Endometrial microvascular endothelial cells (primary cell): Measurements from ENCODE around the gene GRID1. TPM values are rescaled to one million over a fixed set of nuclear protein-coding genes. Genes with fewer than 3 reads are reported as not detected.

Source experiments
- in situ Hi-C: cut with HindIII; loops from 2 replicates; pipeline ENCODE4 v1.10.0; 2017; ENCODE audit warnings: low sequenced_read_pairs, low pct_unique_long_range_greater_than_20kb; ENCODE audit errors: inconsistent ontology term
- total RNA-seq: library from RNA; depleted of rRNA; stranded (reverse); fragments of >200 nt; gene quantifications from one replicate; pipeline ENCODE4 v1.2.3, GENCODE V29; 2015; ENCODE audit errors: inconsistent ontology term

Gene GRID1
- total RNA-seq, 1 donor from 2014 or later, result not detected

DNA sequence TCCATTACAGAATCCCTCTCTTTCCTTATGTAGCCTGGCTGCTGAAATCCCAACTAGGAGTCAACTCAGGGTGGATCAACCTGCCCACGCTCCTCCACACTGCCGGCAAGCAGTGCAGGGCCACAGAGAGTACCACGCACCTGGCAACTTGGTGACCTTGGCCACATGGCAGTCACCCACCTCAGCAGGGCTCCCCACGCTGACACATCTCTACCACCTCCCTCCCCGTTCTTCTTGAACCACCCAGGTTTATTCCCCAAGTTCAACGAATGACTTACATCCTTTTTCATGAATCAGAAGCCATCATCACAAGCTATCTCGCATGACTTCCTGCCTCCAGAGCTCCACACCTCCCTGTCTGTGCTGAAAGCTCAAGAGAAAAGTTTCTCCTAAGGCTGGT is 153.4 kb downstream of the GRID1 start:
- in situ Hi-C loops, result no loop called here

DNA sequence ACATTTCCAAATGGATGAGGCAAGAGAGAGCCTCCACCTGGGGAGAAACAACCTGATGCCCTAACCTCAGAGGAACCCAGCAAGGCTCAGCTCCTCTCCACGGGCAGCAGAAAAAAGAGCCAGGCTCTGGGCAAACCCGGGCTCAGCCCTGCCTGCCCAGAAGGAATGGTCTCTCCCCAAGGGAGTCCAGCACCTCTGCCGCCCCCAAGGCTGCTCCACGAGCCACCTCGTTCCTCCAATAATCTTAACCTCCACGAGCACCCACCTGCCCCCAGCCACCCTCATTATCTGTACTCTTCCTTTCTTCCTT is 154.2 kb downstream of the GRID1 start:
- in situ Hi-C loops, result no loop called here

DNA sequence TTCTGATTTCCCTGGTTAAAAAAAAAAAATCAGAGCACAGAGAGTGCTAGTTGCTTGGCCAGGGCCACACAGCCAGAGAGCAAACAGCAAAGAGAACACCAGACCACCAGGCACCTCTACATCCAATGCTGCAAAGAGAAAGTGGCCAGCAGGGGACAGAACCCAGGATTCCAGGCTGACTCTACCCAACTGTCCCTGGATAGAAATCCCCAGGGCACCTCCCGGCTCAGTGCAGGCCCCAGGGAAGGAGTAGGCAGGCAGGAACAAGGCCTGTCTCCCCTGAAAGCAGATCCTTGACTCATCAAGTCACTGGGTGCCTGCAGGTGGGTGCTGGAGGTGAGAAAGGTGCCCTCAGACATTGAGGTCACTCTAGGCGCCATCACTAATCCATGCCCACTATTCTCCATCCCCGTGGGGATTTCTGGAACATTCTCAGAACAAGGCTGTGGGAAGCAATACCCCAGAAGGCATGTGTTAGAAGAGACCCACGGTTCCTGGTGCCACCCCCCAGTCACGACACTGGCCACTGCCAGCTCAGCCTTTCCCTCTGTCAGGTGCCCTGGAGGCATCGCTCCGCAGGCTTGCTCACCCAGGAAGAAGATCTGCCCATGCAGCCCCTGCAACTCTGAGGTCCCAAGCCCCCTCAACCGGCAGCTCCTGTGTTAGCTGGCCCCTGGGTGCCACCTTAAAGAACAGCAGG is 154.8 kb downstream of the GRID1 start:
- in situ Hi-C loops, result no loop called here

DNA sequence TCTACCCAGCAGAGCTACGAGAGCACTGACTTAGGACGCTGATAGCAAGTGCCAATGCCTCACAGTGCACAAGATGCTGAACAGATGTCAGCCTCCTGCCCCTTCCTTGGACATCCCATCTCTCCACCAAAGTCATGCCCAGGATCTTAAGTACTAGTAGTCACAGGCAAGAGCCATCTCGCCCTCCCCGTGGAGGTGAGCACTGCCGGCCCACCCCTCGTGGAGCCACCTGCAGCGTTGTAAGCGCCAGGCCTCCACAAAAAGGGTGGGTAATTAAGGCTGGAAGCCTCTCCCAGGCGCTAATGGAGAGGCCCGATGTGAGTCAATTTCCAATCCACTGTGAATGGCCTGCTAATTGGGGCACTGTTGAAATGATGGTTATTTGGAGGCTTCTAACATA is 156.2 kb downstream of the GRID1 start:
- in situ Hi-C loops, result no loop called here

DNA sequence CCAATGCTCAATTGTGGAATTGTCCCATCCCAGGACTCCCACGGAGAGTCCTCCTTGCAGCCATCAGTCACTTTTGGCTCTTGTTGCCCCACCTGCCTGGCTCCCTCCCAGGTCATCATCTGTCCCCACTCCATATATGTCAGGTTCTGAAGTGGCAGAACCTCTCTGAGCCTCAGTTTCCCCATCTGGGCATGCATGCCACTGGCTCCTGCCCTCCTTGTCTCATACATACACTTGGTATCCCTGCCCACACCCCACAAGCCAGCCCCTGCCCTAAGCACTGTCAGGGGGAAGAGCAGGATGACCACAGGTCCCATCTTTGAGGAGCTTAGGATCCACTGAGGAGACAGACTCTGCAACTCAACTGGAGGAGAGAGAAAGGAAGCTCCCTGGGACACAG is 156.9 kb downstream of the GRID1 start:
- in situ Hi-C loops, result no loop called here

DNA sequence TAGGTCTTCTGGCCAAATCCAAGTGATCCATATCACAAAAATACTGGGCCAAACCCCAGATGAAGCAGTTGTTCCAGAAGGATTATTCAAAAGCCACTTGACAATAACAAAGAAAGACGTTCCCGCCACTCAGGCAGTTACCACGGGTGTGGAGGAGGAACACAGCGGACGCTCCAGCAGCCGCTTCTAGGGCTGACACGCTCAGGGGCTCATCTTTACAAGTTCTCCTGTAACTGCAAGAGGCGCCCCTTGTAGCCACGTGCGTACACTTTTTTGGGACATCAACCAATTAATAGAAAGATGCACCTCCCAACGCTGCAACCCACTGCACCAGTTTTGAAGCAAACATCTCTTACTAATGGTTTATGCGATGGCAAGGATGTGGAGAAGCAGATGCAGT is 159.4 kb downstream of the GRID1 start:
- in situ Hi-C loops, result no loop called here

DNA sequence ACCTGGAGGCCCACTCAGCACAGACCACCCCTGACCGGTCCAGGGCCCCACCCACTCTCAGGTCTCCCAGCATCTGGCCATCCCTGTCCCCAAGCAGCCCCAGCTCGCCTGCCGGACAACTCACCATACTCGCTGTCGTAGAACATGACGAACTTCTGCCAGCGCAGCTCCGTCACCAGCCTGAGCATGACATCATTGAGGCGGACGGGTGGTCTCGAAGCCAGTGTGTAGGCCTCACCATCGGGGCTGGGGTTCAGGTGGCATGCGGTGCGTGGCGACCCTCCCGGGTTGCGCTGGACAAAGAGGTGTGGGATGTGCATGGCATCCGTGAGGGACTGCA is 160.4 kb downstream of the GRID1 start:
- in situ Hi-C loops, result no loop called here

DNA sequence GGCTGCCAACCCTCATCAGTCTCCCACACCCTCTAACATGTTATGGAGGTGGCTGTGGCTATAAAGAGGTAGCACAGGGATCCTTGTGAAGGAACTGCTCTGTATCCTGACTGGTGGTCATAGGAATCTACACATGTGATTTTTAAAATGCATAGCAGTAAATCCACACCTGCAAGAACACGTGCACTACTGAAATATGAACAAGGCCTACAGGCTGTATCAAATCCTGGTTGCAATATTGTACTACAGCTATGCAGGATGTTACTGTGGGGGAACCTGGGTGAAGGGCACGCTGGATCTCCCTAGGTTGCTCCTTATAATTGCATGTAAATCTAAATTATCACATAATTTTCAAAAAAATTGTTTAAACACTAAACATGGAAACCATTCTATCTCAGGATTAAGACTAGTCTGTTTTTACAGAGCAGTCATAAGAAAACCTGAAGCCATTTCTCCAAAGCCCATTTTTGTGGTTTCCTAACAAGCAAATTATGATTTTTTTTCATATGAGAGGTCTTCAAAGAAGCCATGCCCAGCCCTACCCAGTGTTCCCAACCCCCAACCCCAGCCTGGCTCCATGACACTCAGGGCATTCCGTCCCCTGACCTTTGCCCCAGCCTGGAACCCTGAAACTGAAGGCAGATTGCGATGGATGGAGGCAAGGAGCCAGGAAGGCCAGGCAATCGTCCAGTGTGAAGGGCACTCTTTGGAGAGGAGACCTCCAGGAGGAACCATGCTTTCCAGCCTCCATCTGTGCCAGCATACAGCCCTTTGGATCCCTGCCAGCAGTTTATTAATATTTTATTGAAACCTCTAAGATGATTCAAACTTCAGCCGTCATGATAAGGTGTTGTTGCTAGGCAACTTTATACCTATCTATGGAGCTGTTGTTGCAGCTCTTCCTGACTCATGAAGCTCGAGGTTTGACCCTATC is 161.0 kb downstream of the GRID1 start:
- in situ Hi-C loops, result no loop called here

DNA sequence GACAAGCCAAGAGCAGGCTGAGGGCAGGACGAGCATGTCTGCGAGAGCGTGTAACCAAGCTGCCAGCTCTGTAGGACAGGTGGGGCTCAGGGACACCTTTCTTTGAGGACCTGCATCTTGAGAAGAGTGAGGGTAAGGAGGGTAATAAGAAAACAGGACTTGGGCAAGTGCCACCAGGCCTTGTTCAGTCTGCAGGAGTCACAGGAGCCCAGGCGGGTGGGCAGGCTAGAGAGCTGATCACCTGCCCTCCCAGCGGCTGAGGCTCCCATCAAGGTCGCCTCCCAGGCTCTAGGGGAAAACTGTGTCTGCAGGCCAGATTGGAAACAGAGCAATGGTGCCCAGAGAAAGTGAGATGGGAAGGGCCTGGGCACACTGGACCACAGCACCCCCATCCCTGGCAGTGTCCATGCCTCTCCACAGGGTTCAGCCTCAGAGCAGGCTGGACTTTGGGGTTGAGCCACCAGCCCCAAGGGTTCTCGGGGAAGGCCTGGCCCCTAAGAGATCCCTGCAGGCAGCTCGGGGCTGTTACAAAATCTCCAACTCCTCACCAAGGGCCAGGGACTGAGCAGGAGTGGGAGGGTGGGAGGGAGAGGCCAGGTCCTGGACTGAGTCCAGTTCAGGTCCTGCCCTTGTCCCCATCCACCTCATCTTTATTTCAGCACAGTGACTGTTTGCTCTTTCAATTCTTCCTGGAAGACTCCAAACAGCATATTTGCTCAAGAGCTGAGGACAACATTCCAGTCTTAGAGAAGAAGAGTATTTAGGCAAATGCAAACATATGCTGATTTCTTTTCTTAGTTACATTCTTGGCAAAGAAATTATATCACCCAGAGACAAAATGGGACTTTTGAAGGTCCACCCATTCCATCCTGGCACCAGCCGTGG is 161.9 kb downstream of the GRID1 start:
- in situ Hi-C loops, result no loop called here

DNA sequence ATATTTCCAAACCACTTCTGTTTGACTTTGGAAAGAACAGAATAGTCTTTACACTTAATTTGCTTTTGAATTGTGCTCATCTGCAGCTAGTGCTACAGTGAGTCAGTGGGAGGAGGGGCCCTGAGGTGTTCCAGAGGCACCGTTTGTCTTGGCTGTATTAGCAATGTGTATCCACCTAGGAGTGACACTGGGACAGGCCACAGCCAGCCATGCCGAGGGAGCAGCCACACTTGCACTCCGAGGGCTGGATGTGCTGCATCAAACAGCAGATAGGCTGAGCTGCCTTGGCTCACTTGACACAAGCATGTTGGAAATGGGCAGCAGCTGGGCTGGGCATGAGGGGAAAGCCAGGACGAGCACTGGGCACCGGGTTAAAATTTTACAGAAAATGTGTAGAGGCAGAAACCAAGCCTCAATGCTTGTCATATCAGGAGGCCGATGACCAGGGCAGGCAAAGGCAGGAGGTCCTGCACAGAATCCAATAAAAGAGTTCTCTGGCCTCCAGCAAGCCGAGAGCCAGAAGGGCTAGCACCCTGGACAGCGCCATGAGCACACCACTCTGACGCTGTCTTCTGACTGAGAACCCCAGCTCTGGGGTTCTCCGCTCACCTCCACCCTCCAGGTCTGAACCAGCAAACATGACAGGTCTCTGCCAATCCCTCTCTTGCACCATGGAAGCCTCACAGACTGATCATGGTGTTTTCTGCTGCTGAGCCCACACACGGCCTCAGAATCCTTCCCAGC is 163.3 kb downstream of the GRID1 start:
- in situ Hi-C loops, result no loop called here

DNA sequence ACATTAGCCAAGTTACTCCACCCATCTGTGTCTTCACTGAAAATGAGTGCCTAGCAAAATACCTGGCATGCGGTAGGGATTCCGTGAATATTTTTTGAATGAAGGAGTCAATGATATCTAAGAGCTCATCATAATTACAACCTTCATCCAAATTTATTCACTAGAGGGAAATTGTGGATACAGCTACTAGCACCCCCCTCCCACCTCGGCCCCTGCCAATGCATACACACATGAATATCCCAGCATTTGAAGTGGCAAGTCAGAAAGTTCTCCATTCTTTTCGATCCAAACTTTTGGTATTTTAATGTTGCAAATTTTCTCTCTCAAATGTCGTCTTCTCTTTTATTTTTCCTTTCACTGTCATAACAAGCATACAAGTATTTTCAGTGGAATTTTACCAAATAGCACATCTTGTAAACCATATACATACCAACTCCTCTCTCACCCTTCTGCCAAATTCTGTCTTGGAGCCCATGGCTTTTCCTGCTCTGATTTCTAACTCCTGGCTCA is 164.3 kb downstream of the GRID1 start:
- in situ Hi-C loops, result no loop called here

DNA sequence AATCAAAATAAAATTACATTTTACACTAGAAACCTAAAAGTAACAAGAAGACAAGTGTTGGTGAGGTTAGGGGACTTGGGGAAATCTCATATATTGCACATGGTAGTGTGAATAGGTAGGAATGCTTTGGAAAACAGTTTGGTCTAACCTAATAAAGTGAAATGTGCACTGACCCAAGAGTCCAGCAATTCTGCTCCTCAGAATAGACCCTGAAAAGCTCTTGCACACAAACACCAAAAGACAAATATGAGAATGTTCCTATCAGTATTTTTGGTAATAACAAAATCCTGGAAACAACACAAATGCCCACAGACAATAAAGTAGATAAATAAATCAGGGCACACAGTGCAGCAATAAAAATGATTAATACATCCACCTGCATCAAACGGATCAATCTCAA is 165.7 kb downstream of the GRID1 start:
- in situ Hi-C loops, result no loop called here

DNA sequence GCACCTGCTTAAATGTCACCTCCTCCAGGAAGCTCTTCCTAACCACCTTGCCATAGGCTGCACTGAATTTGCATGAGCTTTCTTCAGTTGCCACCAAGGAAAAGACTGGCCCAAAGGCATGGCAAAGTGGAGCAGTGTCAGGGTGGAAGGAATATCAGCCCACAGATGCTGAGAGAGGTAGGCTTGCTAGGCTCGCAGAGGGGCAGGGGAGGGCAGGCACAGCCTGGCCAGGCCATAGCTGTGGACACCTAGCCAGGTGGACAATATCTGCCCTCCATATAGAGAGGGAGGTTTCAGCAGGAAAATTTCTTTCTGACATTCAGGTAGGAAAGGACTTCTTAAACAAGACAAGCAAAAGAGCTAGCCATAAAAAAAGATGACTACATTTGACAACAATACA is 166.3 kb downstream of the GRID1 start:
- in situ Hi-C loops, result no loop called here

DNA sequence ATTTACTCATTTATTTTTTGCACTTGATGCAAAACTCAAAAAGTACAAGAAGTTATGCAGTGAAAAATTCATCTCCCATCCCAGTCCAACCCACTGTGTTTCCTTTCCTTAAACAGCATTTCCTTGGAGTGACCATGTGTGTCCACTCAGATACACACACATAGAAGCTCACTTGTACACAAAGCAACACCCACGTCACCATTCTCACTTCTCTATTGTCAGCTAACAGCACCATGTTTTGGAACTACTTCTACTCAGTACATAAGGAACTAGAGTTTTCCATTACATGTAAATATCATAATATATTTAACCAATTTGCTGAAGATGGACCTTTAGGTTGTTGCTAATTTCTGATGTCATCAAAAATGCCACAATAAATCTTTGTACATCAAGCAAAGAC is 167.6 kb downstream of the GRID1 start:
- in situ Hi-C loops, result no loop called here

DNA sequence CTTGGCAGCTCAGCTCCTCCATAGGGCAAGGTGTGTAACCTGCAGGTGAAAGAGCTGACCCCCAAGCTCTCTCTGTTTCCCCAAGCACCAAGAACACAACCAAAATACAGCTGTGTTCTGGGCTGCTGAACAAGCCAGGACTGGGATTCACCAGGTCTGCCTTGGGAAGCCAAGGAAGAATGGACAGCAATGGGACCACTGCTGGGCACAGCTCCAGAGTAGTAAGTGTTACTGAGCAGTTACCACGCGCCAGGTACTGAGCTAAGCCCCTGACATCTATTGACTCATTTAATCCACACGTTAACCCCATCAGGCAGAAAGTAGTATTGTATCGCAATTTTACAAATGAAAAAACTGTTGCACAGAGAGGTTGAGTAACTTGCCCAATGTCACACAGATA is 168.3 kb downstream of the GRID1 start:
- in situ Hi-C loops, result no loop called here

DNA sequence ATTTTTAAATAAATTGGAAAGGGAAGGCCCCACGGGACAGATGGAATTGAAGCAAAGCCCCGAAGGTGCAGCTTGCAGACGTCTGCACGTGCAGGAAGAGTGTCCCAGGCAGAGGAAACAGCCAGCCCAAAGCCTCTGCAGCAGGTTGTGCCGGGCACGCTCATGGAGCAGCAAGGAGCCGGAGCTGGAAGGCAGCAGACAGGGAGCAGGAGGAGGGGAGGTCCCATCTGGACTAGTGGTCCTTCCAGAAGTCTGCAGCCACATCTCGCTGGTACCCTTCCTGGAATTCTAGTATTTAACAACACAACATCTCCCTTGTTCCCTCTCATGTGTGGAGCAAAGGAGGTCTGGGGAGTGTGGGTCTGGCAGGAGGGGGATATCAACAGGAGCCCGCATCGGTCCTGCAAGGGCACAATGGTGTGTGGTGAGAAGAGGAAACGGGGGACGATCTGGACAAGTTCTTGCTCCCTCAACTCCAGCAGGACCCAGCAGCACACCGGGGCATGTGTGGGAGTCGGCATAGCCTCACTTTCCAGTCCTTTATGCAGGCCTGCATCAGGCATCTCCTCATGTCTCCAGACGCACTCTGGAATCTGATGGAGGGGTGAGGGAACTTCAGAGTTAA is 169.3 kb downstream of the GRID1 start:
- in situ Hi-C loops, result no loop called here

DNA sequence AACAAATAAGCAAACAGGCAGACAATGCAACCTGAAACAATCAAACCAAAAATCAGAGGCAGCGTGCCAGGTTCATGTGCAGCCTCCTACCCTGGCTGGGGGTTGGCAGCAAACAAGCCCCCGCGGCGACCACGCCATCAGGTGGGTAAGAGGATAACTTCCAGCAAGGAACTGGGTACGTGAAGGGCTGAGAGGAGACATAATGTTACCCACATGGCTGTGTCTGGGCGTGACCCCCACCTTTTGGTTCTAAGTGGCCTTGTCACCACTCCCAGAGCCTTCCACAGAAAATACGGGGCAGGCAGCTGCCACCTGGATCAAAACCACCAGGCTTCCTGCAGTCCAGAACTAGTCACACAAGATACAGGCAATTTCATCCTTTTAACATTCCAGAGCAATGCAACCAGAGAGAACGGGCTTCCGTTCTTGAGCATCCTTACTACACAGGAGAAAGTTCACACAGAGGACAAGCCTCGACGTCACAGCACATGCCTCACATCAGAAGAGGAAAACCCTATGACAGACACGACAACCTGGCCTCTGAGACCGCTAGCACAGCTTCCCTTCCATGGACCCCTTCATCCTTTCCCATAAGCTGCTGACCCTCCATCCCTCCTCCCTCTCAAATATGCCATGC is 171.0 kb downstream of the GRID1 start:
- in situ Hi-C loops, result no loop called here

DNA sequence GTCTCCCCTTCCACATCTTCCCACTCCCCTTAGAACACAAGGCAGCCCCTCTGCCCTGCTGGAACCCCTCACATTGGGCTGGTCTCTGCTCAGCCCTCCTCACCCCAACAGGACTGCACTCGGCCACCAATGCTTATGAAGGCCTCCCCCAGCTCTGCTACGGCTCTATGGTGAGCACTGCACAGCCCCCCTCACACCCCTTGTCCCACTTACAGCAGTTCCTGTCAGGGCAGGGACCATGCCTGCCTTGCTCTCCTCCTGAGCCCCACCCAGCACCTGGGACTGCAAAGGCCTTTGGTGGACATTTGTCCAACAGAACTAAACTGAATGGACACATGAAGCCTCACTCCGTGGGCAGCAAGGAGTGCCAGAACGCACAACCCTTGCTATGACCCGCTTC is 171.9 kb downstream of the GRID1 start:
- in situ Hi-C loops, result no loop called here
